GM18909 (cell line): ENCODE data around the gene FXYD2.
"Not testable (repeated sequence)": the region's sequence is repeated elsewhere in the genome, so short reads cannot be mapped to it uniquely, and the experiment has no call there.

Source experiments
- ATAC-seq: cut with Tn5 transposase; IDR thresholded peaks from one replicate; pipeline ENCODE4 v1.9.1; 2021; ENCODE audit warnings: mild to moderate bottlenecking; ENCODE audit not compliant: unreplicated experiment, poor library complexity

FXYD2 gene

GRCh38 chr11:117824571-117825537, at the start of gene FXYD2:
TSS of gene FXYD2 (minus strand) at chr11:117824744. CDS start at chr11:117824678, 66 bp downstream.
- no peak for ATAC-seq

- ATAC-seq = no peak
These were observed 49.2 kb upstream of the FXYD2 start for GRCh38 chr11:117873828-117874125.

DNA sequence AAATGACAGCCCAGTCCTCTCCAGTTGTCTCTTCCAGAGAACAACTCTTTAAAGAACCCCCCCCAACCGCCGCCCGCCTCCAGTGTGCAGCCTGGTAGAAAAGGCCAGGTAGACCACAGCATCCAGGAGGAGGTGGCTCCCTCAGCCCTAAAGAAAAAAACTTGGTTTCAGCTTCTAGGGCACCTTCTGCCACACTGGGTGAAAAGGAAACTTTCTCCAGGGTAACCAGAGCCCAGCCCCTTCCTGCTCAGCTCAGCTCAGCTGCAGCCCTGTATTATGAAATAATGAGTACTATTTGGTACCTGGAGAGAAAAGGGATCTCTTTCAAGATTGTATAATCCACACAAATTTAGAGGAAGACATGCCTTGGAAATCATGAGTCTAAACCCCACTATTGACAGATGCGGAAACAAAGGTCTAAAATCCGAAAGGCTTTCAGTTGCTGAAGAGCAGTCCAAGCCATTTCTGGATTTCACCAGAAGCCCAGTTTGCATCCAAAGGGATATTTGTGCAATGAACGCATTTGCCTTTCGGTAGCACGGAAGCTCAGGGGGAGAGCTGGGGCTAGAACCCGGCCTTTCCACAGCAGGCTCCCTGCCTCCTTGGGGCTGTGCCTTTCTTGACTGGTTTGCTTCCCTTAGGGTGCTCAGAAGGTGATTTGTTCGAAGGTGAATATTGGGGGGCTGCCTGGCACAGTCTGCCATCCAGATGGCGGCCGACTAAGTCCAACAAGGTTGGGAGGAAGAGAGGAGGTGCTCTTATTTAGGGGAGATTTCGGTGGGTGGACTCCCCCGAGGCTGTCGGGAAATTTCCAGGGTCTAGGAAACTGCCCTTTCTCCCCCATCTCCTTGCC, 48.7 kb upstream of the FXYD2 start:
- ATAC-seq = no peak

DNA sequence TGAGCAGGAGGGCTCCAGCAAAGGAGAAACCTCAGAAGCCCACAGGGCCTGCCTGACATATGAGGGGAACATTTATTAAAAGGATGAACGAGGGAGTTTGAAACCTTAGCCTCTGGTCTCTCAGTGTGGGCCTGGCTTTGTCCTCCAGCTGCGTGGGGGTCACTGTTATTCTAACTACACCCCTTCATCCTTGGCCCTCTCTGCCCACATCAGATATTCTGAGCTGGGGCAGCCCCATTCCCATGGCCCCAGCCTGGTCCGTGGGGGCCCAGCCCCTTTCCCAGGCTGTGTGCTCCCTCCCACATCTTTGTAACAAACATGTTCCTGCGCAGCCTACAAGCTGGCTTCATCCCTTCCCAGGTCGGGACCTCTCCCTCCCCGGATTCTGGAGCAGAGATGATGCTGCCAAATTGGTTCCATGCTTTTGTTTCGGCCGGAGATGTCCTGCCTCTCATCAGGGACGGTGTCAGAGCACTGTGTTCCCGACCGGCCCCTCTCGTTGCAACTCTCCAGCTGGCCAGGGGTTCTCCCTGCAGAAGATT, 47.9 kb upstream of the FXYD2 start:
- no peak for ATAC-seq

DNA sequence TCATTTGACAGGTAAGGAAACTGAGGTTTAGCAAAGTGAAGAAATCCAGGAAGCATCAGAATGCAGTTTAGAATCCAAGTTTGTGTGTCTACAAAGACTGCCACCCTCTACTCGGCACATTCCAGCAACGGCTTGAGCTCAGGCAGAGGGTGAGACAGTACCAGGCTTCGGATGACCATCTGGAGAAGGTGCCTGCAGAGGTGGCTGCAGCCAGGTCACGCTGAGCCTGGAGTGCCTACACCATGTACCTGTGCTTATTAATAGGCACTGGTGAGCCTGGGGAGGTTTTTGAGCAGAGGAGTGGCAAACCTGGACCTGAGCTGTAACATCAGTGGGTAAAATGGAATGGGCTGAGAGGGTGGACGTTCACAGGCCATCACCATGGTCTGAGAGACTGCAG, 47.2 kb upstream of the FXYD2 start:
- no peak for ATAC-seq

DNA sequence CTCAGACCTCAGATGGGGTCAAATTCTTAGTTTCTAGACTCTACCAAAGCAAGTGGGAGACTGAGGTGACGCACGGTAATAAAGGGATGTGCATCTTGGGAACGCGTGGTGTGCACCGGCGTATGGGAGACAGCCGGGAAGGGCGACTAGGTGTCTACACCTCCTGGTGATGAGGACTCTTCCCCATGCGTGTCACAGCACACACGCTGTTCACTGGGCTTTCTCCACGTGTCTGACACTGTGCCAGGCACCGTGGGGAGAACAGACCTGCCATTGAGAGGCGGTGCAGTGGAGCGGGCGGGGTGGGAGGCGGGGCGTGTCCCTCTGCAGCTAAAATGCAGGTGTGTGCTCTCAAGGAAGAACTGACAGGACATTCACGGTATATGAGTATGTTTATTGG, 46.6 kb upstream of the FXYD2 start:
- no peak for ATAC-seq

- no peak for ATAC-seq
These were observed 45.8 kb upstream of the FXYD2 start for GRCh38 chr11:117870103-117870952.

- ATAC-seq = no peak
These were observed 45.1 kb upstream of the FXYD2 start for GRCh38 chr11:117869604-117870003.

- no peak for ATAC-seq
These were observed 44.4 kb upstream of the FXYD2 start for GRCh38 chr11:117868815-117869561.

DNA sequence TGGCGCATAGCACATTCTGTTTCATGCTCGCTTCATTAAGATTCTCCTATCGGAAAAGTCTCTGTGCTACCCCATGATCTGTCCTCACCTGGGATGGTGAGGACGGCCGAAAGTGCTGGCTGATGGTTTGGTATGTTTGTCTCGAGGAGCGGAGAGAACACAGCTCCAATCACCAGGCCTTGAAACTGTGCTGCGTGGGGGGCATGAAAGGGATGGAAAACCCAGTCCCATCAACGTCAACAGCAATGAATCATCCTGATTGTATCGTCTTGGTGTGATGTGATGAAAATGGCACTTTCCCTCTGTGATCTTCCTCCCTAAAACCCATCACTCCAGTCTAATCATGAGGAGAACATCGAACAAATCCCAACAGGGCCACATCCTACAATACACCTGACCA, 43.5 kb upstream of the FXYD2 start:
- ATAC-seq = no peak

DNA sequence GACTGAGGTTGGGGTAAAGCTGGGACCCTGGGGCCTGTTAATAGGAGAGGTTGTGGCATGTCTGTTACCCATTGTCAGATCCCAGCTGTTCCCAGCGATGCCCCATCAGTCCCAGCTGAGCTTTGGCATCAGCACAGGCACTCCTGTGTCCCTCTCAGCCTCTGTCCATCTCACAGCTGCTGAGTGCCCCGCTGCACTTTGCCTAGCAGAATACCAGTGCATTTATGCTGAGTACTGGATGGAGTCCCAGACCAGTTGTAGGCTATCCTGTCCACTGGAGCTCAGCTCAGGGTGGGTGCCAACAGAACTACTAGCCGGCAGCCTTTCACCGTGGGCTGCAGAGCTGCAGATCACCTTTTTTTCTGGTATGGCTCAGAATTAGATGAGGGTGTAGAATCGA, 42.0 kb upstream of the FXYD2 start:
- ATAC-seq = no peak

DNA sequence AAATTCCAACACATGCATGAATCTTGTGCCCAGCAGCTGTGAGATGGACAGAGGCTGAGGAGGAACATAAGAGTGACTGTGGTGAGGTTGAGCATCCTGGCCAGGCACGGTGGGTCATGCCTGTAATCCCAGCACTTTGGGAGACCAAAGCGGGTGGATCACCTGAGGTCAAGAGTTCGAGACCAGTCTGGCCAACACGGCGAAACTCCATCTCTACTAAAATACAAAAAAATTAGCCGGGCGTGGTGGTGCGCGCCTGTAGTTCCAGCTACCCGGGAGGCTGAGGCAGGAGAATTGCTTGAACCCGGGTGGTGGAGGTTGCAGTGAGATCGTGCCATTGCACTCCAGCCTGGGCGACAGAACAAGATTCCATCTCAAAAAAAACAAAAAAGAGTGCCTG, 41.0 kb upstream of the FXYD2 start:
- ATAC-seq = not testable (repeated sequence)

DNA sequence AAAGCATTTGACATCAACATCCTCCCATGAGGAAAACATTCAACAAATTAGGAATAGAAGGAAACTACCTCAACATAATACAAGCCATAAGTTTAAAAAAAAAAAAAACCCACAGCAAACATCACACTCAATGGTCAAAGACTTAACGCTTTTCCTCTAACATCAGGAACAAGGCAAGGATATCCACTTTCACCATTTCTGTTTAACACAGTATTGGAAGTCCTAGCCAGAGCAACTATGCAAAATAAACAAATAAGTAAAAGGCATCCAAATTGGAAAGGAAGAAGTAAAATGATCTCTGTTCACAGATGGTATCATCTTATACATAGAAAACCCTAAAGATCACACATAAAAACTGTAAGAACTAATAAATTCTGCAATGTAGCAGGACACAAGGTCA, 38.8 kb upstream of the FXYD2 start:
- ATAC-seq = no peak

DNA sequence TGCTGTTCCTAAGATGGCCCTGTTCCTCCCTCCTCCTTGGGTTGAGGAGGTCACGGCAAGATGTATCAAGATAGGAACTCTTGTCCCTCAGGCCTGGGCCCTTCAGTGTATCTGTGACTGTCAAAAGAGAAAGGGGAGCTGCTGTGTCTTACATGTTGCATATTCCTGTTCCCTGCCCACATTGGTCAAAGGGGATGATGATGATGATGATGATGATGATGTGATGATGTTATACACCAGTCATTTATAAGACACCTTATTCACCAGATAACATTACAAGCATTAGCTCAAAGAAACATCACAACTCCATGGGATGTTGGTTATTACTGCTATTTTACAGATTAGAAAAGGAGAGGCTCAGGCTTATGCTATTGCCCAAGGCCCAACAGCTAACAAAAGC, 38.2 kb upstream of the FXYD2 start:
- no peak for ATAC-seq

DNA sequence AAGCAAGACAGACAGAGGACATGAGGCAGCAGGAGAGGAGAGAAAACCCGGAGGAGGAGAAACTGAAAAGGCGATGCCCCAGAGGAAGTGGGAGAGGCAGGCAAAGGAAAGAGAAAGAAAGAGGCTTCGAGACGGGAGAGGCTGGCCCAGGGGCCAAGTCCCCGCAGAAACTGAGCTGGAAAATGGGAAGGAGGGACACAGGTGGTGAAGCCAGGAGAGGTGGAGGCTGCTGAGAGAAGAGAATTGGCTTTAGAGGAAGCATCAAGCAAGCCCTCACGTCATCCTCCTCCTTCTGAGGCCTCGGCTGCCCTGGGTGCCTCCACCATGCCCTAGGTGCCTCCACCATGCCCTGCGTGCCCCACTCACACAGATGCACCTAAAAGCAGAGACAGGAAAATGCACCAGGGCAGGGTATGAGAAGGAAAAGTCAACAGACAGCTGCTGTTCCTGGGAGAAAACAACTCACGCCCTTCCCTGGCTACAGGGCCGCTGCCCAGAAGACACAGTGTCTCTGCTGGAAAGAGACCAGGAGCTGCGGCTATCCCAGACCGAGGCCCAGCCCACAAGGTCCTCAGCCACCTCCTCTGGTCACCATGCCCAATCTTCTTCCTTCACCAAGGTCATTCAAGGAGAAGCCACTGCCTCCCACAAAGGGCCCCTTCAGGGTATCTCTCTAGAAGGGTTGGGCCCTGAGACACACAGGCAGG, 37.6 kb upstream of the FXYD2 start:
- ATAC-seq = no peak

DNA sequence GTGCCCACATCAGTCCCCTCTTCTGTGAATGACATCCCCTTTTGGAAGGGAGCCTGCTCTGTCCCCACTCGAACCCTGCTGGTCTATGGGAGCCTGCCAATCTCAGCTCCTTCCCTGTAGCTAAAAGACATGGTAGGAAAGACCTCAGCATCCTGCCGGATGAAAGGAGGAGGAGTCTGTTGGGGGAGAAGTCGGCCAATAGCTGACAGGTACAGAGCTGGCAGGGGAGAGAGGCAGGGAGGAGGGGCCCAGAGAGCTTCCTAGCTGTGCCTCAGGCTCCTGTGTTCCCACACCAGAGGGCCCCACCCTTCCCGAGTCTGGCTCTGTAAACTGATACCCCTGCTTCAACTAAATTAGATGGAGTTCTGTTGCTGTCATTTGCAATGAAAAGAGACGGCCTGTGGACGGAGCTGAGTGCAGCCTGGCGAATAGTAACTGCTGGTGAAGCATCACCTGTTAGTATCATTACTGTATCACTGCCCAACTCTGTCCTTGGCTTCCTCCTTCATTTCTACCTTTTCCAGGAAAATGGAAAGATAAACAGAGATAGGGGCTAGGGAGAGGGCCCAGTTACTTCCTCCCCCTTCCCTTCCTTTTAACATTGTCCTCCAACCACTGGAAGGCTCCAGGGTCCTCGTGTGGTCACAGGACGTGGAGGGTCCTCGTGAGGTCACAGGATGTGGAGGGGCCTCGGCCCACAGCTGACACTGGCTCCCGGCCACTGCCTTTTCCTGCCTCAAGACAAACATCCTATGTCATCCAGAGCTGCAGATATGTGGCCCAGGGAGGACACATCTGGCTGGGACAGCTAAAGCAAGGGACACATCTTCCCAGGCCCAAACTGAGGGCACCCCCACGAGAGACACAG, 36.8 kb upstream of the FXYD2 start:
- no peak for ATAC-seq

GRCh38 chr11:117860139-117860538, 35.6 kb upstream of the FXYD2 start:
- ATAC-seq = no peak

GRCh38 chr11:117859488-117860112, 35.1 kb upstream of the FXYD2 start:
- ATAC-seq = no peak
